Measurements from ENCODE around the gene MYO16.

The MYO16 gene

DNA sequence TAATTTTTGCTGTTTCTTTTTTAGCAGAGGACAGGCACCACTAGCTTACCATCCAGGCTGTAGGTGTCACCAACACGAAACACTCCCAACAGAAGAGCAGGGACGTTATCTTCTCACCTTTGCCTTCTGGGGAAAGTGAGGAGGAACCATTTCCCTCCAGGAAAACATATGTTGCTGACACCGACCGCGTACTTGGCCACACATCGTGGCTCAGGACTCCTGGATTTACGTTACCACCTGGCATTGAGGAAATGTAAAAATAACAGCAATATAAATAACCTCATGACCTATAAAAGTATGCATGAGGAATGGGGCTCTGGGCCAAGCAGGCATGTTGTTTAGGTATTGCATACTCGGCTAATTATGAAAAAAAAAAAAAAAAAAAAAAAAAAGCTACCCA is 525.1 kb downstream of the MYO16 start:
- DNase-seq (ENCODE audit: low read depth) = no peak

DNA sequence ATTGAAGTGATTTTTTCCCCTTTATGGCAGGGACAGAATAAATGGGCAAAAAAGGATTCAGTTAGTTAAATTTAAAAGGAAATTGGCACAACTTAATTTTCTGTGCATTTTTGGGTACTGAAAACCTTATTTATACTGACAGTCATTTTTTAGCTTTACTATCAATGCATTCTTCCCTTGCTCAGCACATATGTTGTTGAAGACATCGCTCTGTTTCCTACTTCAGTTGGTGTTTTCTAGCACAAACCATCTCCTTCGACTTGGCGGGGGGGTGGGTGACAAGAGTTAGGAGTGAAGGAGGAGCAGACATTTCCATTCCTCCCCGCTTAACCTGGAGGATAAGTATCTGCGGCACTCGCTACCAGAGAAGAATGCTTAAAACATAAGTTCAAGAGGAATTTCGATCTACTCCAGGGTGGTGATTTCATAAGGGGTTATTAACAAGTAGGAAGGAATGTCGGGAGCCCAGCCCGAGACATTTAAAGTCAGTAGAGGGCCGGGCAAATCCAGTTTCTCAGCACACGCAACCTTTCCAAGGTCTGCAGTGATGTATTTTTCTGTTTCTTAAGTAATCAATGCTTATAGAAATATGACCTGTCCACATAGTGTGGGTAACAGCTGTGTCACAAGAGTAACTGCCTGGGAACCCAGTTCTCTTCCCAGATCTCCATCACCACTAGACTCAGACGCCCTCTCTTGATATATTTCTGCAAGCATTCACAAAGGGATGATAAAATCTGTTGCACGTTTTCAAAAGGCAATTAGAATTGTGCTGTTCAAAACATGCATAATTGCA is 525.8 kb downstream of the MYO16 start:
- DNase-seq (ENCODE audit: low read depth) = peak; percentile 77

DNA sequence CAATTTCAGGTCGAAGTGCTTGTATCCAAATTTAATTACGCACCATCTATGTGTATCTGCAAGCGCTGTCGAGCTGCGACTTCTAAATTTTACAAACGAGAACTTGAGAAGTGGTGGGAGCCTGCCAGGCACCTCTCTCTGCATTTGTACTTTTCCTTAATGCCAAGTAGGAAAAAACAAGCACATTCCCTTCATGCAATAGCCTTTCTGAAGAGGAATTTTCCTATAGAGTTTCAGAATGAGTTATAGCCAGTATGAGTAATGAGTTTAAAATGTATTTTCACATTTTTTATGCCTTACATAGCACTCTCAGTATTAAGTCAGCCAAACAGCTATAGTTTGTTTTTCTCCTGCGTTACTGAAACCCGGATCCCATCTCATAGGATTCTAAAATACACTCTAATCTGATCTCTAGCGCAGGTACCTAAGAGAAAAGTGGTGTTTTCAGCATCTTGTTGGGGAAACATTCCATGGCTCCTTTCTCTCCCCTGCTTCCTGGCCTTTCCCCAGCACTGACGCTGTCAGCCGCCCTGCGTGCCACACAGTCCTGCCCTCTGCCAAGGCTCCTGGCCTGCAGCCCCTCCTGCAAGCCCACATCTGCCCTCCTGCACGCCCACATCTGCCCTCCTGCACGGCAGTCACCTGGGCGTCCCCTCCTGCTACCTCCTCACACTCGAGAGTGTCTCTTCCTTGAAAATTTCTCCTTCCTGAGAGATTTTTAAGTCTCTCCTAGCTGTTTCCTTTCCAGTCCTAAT is 526.9 kb downstream of the MYO16 start:
- peak; percentile 70 for DNase-seq (ENCODE audit: low read depth)

DNA sequence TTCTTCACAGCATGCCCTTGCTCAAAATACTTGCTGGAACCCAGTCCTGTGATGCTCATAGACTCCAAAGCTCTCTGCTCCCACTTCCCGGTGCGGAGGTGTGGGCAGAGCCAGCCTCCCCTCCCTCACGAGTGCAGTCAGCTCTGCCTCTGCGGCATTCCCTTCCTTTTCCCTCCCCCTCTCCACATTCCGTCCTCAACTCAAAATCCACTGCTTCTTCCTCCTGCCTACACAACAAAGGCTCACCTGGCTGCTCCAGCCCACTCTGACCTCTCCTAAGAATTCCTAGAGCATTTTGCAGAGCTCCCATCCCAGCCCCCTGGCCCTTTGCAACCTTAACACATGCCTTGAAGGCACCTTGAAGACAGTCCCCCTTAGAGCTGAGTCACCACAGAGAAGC is 527.9 kb downstream of the MYO16 start:
- DNase-seq (ENCODE audit: low read depth) = no peak

DNA sequence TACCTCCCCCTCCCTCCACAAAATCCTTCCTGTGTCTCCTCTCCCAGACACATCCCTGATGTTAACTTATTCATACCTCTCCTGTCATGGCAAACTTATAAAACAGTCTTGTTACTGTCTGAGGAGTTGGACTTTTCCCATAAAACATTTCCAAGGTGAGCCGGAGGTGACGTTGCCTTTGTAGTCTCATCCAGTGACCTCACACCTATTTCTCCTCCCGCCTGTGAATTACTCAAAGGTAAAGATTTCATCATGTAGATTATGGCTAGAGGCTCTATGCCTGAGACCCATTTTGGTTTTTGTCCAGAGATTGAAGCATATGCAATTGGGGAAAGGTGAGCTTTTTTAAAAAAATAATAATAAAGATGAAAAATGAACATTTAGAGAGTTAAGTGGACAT is 529.0 kb downstream of the MYO16 start:
- DNase-seq (ENCODE audit: low read depth) = no peak

DNA sequence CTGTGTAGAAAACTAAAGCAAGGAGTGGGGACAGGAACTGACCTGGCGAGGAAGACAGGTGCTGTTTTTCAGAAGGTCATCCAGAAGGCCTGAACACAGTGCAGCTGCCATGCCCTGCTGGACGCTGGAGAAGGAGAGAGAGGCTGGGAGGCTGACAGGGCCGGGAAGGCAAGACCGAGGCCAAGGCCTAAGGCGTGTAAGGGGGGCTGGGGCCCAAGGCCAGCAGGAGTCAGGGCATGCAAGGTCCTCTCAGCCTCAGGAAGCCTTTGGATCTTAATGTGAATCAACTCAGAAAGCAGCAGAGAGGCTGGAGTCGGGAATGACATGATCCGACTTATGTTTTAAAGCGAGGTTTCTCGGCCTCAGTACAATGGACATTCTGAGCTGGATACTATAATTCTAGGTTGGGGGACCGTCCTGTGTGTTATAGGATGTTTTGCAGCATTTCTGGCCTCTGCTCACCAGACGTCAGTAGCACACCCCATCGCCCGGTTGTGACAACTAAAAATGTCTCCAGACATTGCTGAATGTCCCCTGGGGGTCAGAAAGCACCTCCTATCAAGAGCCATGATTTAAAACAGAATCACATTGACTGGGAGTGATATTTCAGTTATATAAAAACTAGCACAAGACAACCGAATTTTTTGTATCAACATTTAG is 530.4 kb downstream of the MYO16 start:
- DNase-seq (ENCODE audit: low read depth) = no peak

DNA sequence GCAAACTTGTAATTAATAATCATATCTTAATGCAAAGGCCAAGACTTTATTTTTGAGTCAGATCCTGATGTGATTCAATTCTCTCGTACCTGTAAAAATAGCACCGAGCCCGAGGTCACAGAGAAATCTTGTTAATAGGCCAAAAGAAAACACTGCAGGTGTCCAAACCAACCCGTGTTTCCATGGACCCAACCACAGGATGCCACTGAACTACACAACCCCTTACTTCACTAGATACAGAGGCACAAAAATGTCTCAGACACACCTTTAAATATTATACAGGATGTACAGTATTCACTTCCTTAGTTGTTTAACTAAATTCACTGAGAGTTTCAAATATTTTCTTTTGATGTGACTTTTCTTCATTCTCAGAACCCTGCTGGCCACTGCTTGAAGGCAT is 530.9 kb downstream of the MYO16 start:
- no peak for DNase-seq (ENCODE audit: low read depth)

DNA sequence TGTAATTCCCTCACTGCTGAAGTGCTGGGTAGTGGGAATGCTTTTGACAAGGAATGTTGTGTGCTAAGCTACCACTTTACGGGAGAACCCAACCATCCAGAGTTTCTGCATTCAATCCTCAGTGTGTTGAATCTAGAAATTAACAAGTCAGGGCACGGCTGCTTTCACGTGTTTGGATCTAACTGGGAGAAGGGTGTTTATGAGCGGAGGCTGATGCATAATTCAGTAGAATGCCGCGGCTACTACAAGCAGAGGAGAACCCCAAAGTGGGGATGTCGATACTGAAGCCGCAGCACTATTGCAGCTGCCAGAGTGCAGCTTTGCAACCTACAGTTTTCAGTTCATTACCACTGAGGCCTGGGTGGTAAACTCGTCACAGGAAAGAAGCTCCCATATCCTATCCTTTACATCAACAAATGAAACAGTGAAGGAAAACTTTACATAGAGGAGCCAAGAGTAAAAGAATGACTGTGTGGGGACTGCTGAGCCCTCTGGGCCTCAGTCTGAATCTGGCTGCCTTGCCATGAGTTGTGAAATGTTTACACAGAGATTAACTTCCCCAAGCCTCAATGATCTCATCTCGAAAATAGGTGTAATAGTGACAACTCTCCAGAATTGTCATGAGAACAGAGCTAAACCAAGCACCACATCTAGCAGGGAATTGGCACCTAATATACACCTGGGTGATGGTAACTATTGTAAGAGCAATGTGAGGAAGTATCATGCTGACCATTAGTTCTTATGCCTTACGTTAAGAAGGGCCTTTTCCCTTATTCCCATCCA is 531.7 kb downstream of the MYO16 start:
- DNase-seq (ENCODE audit: low read depth) = no peak

DNA sequence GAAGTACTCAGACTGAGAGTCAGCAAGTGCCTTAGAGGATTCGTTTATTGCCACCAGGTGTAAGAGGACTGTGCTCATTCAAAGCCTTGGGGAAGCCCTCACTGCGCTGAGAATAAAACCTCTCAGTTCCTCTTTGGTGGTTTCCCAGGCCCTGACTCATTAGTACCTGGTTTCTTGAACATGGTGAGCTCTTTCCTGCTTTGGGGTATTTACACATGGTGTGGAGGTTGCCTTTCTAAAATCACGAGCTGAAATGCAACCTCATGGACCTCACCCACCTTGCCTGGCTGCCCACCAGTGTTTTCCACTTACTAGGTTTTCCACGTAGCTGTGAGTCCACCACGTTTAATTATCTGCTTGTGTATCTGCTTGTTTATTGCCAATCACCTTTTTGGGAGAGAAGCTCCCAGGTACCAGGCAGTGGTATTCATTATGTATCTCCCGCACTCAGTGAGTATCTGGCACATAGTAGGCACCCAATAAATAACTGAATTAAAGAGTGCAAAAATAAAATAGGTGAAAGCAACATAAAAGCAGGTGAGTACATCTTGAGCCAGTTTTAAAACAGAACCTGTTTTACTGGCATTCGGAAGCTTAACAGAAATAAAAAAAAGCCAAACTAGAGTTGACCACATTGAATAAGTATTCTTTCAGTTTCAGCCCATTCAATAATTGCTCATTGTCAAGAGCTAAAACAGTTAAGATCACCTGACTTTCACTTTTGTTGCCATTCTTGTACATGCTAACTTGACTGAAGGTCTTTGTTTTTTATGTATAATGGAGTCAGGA is 533.0 kb downstream of the MYO16 start:
- DNase-seq (ENCODE audit: low read depth) = no peak

DNA sequence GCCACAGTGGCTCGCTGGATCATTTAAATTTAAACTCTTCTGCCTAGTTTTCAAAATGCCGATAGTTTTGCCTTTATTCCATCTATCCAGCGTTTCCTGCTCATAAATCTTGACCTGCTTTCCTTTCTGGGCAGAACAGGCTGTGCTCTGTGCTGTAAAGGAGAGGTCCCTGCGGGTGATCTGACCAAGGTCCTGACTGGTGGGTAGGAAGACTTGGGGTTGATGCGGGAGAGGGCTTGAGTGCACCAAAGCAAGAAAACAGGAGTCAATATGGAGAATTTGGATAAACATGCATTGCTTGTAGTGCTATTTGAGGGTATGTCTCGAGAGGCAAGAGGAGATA is 533.6 kb downstream of the MYO16 start:
- no peak for DNase-seq (ENCODE audit: low read depth)

DNA sequence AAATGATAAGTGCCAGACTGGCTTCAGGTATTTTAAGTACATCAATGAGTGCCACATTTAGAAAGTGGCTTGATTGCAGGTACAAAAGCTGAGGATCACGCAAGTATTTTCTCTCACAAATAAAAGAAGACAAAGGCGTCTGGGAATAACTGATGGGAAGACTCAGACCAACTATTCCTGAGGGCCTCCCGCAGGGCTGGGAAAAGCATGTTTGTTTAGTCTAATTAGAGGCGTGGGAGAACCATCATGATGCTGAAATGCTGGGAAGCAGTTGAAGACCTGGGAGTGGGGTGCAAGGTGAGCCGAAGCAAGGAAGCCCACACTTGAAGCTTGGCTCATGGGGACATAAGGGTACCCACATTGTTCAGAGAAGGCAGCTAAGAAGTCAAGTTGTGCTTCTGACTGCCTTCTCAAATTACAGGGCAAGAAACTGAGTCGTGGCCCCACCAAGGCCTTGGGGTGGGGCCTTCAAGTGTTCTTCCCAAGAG is 536.0 kb downstream of the MYO16 start:
- no peak for DNase-seq (ENCODE audit: low read depth)

DNA sequence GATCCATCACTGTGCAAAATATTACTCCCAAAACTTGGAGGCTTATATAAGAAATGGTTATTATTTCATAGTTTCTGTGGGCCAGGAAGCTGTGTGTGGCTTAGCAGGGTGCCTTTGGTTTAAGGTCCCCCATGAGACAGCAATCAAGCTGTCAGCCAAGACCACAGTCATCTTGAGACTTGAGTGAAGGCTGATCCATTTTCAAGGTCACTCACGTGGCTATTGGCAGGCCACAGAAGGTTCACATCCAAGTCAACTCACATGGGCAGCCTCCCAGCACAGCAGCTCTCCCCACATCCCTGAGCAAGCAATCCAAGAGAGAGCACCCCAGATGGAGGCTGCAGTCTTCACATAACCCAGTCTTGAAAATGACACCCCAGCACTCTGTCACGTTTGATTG is 537.4 kb downstream of the MYO16 start:
- no peak for DNase-seq (ENCODE audit: low read depth)

DNA sequence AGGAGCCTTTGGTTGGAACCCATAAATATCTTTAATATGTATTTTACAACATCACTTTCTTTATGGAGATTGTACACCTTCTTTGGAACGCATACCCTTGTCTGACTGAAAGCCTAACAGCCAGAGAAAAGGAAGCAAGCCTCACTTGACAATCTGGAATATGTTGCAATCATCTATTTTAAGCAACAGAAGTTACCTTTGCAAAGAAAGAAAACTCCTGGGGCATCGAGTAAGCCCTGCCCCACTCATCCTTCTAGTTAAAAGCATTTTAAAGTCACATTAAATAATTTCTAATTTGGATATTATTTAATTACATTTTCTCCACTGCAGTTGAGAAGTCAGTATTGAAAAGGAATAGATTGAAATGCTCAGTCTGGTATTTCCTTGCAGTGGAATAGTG is 542.7 kb downstream of the MYO16 start:
- no peak for DNase-seq (ENCODE audit: low read depth)

DNA sequence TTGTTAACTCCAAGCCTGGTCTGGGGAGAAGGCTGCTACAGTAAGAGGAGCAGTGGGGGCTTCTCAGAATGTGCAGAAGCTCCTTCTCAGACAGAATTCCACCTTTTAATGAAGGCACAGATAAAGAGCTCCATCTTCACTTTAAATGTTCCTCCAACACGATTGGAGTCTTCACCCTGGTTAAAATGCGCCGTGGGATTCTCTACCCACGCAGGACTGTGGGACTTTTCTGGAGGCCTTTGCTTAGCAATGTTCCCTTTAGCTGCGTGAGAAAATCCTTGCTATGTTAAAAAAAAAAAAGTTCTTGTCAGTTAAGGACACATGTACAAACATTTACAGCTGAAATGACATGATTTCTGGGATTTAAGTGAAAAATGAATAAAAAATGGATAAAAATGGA is 546.3 kb downstream of the MYO16 start:
- no peak for DNase-seq (ENCODE audit: low read depth)

DNA sequence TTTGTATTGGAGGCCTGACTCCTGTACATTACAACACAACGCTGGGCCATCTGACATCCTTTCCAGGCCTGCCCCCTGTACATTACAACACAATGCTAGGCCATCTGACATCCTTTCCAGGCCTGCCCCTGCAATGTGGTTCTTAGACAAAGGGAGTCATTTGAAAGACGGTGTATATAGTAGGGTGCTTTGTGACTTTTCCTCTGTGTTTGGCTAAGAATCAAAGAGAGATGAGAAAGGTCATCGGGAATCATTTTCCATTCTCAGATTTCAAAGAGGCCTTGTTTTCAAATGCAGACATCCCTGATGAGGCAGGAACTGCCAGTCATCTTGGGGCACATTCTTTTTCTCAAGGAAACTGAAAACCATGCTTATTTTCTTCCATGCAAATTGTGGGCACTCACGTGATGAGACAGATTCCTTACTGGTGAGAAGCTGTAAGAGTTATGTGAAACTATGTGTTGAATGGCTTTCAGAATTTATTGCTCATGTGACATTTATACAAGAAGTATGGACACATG is 551.6 kb downstream of the MYO16 start:
- DNase-seq (ENCODE audit: low read depth) = peak; percentile 57

DNA sequence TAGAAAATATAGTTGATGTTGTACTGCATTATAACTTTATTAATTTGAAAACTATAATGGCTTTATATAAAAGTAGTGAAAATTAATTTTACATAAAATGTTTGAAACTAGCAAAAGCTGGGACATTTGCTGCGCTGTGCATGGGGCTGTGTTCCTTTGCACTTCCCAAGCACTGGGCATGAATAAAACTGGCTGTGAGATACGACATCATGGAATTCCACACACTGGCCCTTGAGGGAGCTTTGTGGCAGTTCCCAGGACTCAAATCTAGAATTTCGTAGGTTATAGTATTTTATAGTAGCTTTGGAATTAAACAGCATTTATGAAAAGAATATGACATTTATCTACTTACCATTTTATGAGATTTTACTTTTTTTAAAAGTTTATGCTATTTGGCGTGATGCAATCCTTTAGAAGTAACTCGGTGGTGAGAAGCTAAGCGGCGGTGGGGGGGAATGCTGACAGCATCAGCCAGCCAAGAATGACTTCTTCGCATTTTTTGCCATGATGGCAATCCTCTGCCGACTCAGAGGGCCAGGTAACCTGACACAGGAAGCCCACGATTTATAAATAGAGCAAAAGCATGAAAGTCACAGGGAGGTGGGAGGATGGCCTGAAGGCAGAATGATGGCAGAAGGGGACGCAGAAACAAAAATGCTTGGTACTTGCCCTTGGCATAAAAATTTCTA is 553.5 kb downstream of the MYO16 start:
- DNase-seq (ENCODE audit: low read depth) = no peak

DNA sequence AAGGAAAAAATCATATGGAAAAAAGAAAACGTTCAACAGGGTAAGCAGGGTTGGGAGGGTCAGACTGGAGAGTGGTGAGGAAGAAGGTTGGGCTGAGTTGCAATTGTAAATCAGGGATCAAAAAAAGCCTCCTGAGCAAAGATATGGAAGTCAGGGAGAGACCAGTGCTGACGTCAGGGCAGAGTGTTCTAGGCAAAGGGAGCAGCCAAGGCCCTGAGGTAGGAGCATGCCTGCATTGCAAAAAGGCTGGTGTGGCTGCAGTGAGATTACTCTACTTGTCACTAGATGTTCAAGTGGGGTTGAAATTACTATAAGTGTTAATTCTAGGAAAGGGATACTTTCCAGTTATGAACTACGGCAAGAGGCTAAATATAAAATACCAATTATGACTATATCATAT is 562.0 kb downstream of the MYO16 start:
- no peak for DNase-seq (ENCODE audit: low read depth)

DNA sequence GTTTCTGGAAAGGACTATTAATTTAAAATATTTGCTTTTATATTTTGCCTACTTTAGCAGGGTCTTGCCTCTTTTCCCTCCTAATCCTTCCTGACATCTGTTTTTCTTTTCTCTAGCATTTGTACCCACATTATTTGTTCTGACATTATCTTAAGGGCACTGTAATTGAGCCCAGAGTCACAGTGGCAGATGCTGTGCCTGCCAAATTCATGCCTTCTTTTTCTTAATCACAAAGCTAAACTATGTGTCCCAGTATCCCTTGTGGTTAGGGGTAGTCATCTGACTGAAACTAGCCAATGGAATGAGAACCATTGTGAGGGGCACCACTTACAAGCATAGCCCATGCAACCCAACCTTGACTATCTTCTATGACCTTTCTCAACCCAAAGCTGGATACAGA is 562.9 kb downstream of the MYO16 start:
- DNase-seq (ENCODE audit: low read depth) = no peak

DNA sequence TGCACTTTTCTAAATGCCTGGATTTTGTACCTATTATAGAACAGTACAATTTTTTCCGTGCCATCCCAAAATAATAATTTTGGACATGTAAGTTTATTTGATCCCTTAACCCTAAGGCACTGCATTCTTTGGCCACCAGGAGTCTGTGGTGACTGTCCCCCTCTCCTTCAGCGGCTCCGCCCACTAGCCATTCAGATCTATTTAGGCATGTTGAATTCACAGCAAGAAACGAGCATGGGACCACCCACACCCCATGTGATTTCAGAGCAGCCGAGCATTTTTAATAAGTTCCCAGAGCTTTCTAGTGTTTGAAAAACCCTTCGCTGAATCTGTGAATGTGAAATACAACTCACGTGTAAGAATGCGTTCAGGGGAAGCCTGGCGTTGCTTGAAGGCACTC is 567.5 kb downstream of the MYO16 start:
- DNase-seq (ENCODE audit: low read depth) = no peak

DNA sequence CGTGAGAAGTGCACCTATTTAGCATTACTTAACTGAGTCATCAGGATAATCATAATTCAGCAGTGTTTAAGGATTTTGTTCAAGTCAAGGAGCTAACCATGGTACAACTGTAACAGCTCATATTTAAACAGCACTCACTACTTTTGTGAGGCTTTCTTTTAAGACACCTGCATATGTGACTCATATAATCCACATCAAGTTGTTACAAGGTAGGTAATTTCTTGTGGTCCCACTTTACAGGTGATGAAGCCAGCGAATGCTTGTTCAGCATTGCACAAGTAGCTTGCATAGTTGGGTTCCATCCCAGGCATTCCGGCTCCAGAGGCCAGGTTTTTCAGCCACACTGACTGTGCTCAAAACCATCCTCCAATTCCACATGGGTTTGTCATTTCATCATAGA is 569.2 kb downstream of the MYO16 start:
- DNase-seq (ENCODE audit: low read depth) = no peak

DNA sequence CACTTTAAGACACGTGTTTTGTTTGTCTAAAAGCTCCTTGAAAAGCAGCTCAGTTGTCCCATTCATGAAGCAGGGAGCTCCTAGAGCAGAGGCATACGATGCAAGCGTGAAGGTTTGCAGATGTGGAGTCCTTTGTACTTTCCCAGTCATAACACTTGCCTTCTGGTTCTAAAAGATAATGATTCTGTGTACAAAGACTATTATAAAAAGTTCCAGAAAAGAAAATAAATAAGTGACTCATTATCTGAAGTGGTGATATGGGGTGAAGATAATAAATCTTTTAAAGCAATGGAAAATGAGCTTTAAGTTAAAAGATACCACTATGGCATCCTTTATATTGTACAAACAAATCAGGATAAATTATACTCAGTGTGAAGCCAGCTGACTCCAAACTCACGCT is 569.9 kb downstream of the MYO16 start:
- no peak for DNase-seq (ENCODE audit: low read depth)

Data from HS-5 (cell line).